GM21576 (cell line): Measurements from ENCODE around the gene BRI3BP.
"Not testable (repeated sequence)": the region's sequence is repeated elsewhere in the genome, so short reads cannot be mapped to it uniquely, and the experiment has no call there.

Source experiments
- ATAC-seq: cut with Tn5 transposase; IDR thresholded peaks from one replicate; pipeline ENCODE4 v1.9.1; 2021; ENCODE audit warnings: mild to moderate bottlenecking, moderate library complexity; ENCODE audit not compliant: unreplicated experiment

BRI3BP gene

DNA sequence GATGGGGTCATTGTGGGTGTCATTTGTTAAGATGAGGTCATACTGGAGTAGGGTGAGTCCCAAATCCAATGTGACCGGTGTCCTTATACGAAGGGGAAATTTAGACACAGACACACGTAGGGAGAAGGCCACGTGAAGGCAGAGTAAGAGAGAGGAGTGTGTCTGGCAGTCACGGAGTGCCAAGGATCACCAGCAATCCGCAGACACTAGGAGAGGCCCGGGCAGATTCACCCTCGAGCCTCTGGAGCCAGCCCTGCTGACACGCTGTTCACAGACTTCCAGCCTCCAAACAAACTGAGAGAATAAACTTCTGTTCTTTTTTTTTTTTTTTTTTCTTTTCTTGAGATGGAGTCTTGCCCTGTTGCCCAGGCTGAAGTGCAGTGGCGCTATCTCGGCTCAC is 24.9 kb downstream of the BRI3BP start:
- ATAC-seq = no peak

DNA sequence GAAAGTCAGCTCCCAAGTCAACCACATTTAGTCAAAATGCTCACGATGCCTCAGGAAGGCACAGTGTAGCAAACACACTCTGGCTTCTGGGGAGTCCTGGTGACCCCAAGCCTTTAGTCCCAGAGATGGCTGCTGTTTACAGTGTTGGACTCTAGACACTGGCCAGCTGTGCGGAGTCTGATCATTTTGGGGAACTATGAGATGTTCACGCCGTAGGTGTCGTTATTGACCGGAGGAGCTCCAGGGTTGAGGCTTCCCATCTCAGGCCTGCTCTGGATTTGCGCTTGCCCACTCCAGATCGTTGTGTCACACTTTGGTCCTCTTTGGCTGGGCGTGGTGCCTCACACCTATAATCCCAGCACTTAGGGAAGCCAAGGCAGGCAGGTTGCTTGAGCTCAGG is 27.7 kb downstream of the BRI3BP start:
- no peak for ATAC-seq

DNA sequence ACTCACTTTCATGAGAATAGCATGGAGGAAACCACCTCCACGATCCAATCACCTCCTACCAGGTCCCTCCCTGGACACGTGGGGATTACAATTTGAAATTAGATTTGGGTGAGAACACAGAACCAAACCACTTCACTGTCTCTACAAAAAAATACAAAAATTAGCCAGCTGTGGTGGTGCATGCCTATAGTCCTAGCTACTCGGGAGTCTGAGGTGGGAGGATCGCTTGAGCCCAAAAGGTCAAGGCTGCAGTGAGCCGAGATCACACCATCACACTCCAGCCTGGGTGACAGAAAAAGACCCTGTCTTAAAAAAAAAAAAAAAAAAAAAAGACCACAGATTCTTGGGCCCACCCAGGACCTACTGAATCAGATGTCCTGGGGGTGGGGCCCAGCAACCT is 28.3 kb downstream of the BRI3BP start:
- no peak for ATAC-seq

GRCh38 chr12:125023065-125023464 is 29.6 kb downstream of the BRI3BP start:
- ATAC-seq = no peak

GRCh38 chr12:125024949-125025563 is 31.6 kb downstream of the BRI3BP start:
- ATAC-seq = no peak

GRCh38 chr12:125025606-125026235 is 32.3 kb downstream of the BRI3BP start:
- ATAC-seq = no peak

DNA sequence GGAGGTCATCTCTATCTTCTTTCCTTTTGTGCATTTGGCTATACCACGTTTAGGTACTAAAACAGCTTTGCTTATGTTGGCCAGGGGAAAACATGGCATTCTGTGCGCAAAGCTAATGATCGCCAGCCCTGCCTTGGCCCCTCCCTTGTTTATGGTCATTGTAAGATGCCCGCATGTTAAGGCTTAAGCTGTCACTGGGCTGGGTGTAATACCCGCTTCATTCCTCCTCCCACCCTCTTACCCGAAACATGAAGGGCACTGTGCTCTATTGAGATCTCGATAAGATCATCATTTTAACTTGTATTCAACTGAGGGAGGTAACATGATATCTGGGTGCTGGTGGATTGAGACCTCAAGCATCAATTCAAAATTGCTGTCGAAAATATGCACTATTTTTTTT is 34.7 kb downstream of the BRI3BP start:
- no peak for ATAC-seq

DNA sequence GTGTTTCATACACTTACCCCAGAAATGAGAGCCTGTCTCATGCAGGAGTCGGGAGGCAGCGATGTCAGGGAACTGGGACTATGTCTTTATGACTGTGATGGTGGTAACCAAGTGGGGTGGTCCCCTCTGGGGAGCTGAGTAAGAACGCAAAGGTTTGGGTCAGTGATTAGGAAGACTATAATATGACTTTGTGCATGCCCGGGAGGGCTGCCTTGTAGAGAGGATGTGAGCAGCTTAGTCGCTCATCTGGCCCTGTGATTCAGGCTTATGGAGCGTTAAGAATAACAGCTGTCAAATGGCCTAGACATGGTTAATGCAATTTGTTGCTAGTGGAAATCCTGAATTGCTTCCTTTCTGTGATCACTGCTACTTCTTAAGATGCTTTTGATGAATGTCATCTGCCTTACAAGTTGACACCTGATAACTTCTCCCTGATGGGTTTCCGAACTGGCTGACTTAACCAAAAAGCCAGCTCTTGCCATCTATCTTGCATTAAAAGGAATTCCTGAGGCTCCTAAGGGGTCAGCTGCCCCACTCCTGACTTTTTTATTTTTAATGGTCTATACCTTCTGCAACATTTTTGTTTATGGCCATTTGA is 36.4 kb downstream of the BRI3BP start:
- ATAC-seq = no peak

- ATAC-seq = not testable (repeated sequence)
These were observed 38.0 kb downstream of the BRI3BP start for GRCh38 chr12:125031471-125031870.

- ATAC-seq = no peak
These were observed 39.2 kb downstream of the BRI3BP start for GRCh38 chr12:125032466-125033152.

- ATAC-seq = no peak
These were observed 39.8 kb downstream of the BRI3BP start for GRCh38 chr12:125033288-125033687.

- ATAC-seq = no peak
These were observed 45.7 kb downstream of the BRI3BP start for GRCh38 chr12:125038976-125039625.

DNA sequence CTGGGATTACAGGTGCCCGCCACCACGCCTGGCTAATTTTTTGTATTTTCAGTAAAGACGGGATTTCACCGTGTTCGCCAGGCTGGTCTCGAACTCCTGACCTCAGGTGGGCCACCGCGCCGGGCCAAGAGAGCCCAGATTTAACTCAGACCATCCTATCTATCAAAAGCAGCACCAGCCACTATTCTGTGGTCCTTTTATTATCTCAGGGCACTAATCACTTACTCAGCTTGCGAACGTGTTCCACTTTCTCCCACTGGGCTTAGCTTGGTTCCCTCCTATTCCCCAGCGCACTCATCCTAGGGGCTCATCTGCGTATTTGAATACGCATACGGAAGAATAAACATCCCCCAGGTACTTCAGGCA is 55.6 kb downstream of the BRI3BP start:
- ATAC-seq = no peak

DNA sequence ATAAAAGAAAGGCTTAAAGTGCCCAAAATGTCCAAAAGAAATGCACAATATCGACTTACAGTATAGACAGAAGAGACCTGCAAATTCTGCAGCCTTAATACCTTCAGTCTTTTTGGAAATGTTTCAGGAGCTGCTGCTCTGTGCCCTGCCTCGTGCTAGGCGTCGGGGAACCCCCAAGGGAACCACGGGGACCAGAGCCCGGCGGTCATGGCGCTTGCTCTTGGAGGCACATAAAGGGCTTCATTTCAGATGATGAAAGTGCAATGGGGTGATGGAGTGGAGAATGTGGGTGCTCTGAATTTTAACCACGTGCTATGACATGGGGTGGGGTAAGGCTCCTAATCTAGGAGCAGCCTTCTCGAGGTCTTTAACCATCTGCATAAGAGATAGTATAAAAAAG is 57.0 kb downstream of the BRI3BP start:
- ATAC-seq = no peak

- ATAC-seq = no peak
These were observed 57.4 kb downstream of the BRI3BP start for GRCh38 chr12:125050868-125051267.

GRCh38 chr12:125053821-125054220 is 60.4 kb downstream of the BRI3BP start:
- no peak for ATAC-seq

GRCh38 chr12:125055591-125055990 is 62.1 kb downstream of the BRI3BP start:
- ATAC-seq = no peak

DNA sequence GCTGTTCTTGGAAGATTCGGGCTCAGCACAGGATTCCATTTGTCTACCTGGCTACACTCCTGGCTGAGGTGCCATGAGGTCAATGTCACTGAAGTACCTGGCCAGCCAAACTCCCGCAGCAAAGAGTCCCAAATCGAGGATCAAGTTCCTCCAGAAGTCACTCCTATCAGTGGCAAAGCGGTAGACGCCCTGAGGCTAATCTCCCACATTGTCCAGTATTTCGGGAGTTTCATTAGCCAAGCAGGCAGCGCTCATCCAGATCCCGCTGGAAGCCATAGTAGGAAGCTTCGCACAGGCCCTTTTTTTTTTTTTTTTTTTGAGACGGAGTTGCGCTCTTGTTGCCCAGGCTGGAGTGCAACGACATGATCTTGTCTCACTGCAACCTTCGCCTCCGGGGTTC is 62.9 kb downstream of the BRI3BP start:
- ATAC-seq = no peak

GRCh38 chr12:125057708-125058107 is 64.3 kb downstream of the BRI3BP start:
- no peak for ATAC-seq

DNA sequence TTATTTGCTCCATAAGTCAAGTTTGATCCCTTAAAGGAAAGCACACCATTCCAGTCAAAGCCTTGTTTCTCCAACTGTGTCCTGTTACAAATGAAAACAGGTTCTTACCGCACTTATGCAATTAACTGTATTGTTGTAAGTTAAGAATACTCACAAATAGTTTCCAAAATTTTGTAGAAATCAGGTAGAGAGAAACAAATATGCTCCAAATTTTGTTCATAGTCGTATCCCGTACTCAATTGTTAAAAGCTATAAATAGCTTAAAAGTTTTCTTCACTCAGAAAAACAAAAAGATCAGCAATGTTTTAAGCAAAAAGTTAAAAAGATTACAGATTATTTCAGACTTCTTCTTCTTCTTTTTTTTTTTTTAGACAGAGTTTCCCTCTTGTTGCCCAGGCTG is 67.8 kb downstream of the BRI3BP start:
- no peak for ATAC-seq

- not testable (repeated sequence) for ATAC-seq
These were observed 70.1 kb downstream of the BRI3BP start for GRCh38 chr12:125063522-125063921.

DNA sequence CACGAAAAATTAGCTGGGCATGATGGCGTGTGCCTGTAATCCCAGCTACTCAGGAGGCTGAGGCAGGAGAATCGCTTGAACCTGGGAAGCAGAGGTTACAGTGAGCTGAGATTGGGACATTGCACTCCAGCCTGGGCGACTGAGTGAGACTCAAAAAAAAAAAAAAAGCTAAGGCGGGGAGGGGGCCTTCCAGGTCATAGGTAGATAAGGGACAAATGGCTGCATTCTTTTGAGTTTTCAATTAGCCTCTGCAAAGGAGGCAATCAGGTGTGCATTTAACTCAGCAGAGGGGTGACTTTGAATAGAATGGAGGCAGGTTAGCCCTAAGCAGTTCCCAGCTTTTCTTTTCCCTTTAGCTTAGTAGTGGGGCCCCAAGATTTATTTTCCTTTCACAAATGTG is 71.0 kb downstream of the BRI3BP start:
- no peak for ATAC-seq
